Cardiac muscle cell (in vitro differentiated cells and primary cell): ENCODE measurements around the gene MYH2. TPM values are rescaled to one million over a fixed set of nuclear protein-coding genes. Genes with fewer than 3 reads are reported as not detected.
A peak's percentile ranks its signal among the peaks of the same experiment; 100 is the strongest.

Experiments
- DNase-seq, 2 donors: peaks; one replicate each; pipeline versions ENCODE4 v3.0.0 to v3.0.0-alpha.2; 2010 to 2017; ENCODE audit warnings: low read depth in 1 of 2, low spot score in 1 of 2
- H3K27ac ChIP-seq: fragments of 200-600 bp; sonication (generic); 2 replicates; pipeline ENCODE4 v1.5.1; 2016
- H3K27me3 ChIP-seq: fragments of 200-600 bp; sonication (generic); 2 replicates; pipeline ENCODE4 v1.6.0; 2016; ENCODE audit warnings: control low read depth
- H3K36me3 ChIP-seq: fragments of 200-600 bp; sonication (generic); 2 replicates; pipeline ENCODE4 v1.5.1; 2016; ENCODE audit warnings: control low read depth
- H3K4me1 ChIP-seq: fragments of 200-600 bp; sonication (generic); 2 replicates; pipeline ENCODE4 v1.8.1; 2017; ENCODE audit warnings: low read depth, mild to moderate bottlenecking, mixed run types
- H3K4me3 ChIP-seq: fragments of 200-600 bp; sonication (generic); 2 replicates; pipeline ENCODE4 v1.5.1; 2016; ENCODE audit warnings: mild to moderate bottlenecking
- H3K9me3 ChIP-seq: fragments of 200-600 bp; sonication (generic); 2 replicates; pipeline ENCODE4 v1.5.1; 2017; ENCODE audit warnings: low read depth, mild to moderate bottlenecking, control low read depth
- CTCF ChIP-seq: IDR thresholded peaks from 2 replicates; pipeline ENCODE4 v1.5.1; 2012; ENCODE audit warnings: low read depth, mild to moderate bottlenecking, low read length
- polyA plus RNA-seq: library from polyadenylated mRNA; unstranded; fragments of >200 nt; fragmentation: Nextera tagmentation; extraction: Ambion mirVana; gene quantifications from 2 replicates; pipeline ENCODE4 v1.2.1, GENCODE V29; 2016
- total RNA-seq: library from RNA; depleted of rRNA; stranded (reverse); fragments of >200 nt; gene quantifications from 2 replicates; pipeline ENCODE4 v1.2.3, GENCODE V29; 2016

The MYH2 gene
- total RNA-seq (0.11 TPM in 1 of 2 replicates, not detected in the other), polyA plus RNA-seq (0.35 TPM in 1 of 2 replicates, not detected in the other)

GRCh38 chr17:10549096-10549842 lies at the start of gene MYH2:
Gene MYH2, minus strand, starts transcription at chr17:10549658. Its CDS starts 1,738 bp downstream, at chr17:10547920.
- no peaks in the 10 kb centered on the region for H3K9me3 ChIP-seq
- no peaks in the 10 kb centered on the region for H3K4me1 ChIP-seq
- no peaks in the 10 kb centered on the region for H3K27me3 ChIP-seq
- no peak within 1 kb of the TSS for H3K4me3 ChIP-seq
- H3K27ac ChIP-seq: no peak within 1 kb of the TSS
- H3K36me3 ChIP-seq: no peaks in the 10 kb centered on the region
- DNase-seq: peak in 1 of 2 donors; percentile 19
- no peak for TF ChIP-seq CTCF

GRCh38 chr17:10598621-10599020 lies 49.2 kb upstream of the MYH2 start:
- Histone ChIP-seq H3K4me3 (no peak overlapping the region), H3K36me3 (no peaks in the 10 kb centered on the region), H3K27ac (no peak overlapping the region), H3K27me3 (peaks cover 11% of the 10 kb centered on the region), H3K9me3 (no peaks in the 10 kb centered on the region), H3K4me1 (peaks cover 5% of the 10 kb centered on the region)
- no peak for TF ChIP-seq CTCF
- no peak for DNase-seq

GRCh38 chr17:10589553-10590145 lies 40.2 kb upstream of the MYH2 start:
- Histone ChIP-seq H3K4me1 (no peaks in the 10 kb centered on the region), H3K27me3 (no peaks in the 10 kb centered on the region), H3K27ac (no peak overlapping the region), H3K4me3 (no peak overlapping the region), H3K9me3 (no peaks in the 10 kb centered on the region), H3K36me3 (no peaks in the 10 kb centered on the region)
- DNase-seq: no peak
- no peak for TF ChIP-seq CTCF

- H3K9me3 ChIP-seq: no peaks in the 10 kb centered on the region
- H3K4me3 ChIP-seq: no peak overlapping the region
- TF ChIP-seq CTCF: no peak
- peak in 1 of 2 donors; percentile 56 for DNase-seq
- H3K27me3 ChIP-seq: no peaks in the 10 kb centered on the region
- H3K4me1 ChIP-seq: no peaks in the 10 kb centered on the region
- no peaks in the 10 kb centered on the region for H3K36me3 ChIP-seq
- no peak overlapping the region for H3K27ac ChIP-seq
Observed at GRCh38 chr17:10585529-10585928, 36.1 kb upstream of the MYH2 start.

GRCh38 chr17:10583834-10584233 lies 34.4 kb upstream of the MYH2 start:
- no peak for TF ChIP-seq CTCF
- Histone ChIP-seq H3K9me3 (no peaks in the 10 kb centered on the region), H3K27ac (no peak overlapping the region), H3K36me3 (no peaks in the 10 kb centered on the region), H3K4me3 (no peak overlapping the region), H3K27me3 (no peaks in the 10 kb centered on the region), H3K4me1 (no peaks in the 10 kb centered on the region)
- no peak for DNase-seq
